Cardiac fibroblast (primary cell): Measurements from ENCODE around the gene STOML3.

Source experiments
- DNase-seq, 2 donors: peaks; one replicate each; pipeline versions ENCODE4 v3.0.0 to v3.0.0-alpha.2; 2010; ENCODE audit warnings: low read depth in 2 of 2
- H3K4me3 ChIP-seq, 2 donors: replicated peaks in 1 of 2; 1 replicate in 1 of 2; 2 replicates in 1 of 2; pipeline ENCODE4 v1.5.1; 2011; ENCODE audit warnings: low read depth in 2 of 2, low read length in 2 of 2, mild to moderate bottlenecking in 2 of 2, moderate library complexity in 1 of 2
- CTCF ChIP-seq: IDR thresholded peaks from one replicate; pipeline ENCODE4 v1.5.1; 2011; ENCODE audit warnings: low read depth, mild to moderate bottlenecking, low read length, inconsistent platforms

Gene STOML3

DNA sequence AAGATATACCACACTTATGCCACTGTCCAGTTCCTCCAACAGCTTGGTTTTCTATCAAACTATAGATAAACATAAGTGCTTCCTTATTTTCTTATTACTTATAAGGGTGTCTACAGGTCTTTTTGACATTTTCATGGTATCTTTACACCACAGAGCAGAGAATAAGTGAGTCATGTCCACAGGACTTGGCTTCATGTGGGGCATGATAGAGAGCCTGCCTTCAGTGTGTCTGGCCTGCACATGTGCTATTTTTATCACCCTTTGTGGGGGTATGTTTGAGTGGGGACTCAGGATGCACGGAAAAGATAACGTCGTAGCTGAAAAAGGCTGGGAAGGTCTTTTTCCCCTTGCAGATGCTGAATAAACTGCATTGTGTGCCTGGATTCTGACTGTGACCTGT, 8.1 kb upstream of the STOML3 start:
- no peak overlapping the region for H3K4me3 ChIP-seq
- no peak for DNase-seq
- no peak for TF ChIP-seq CTCF

GRCh38 chr13:38993381-38993780, 2.8 kb upstream of the STOML3 start:
- no peak overlapping the region for H3K4me3 ChIP-seq
- TF ChIP-seq CTCF = no peak
- no peak for DNase-seq

DNA sequence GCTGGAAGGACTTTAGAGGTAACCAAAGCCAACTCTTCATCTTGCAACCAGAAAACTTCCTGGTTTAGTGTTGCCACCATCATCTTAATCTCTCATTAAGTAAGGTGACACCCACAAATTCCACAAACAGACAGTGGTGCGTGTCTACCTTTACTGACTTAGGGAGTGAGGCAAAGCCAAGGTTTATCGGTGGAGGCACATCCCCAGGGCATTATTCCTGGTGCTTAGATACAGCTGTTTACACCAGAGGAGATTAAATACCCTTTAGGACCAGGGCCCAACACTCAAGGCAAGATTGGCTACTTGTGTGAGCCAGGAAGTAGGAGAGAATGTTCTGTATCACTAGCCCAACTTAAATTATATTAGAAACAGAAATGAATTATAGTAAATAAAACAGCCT, 9.5 kb downstream of the STOML3 start:
- no peak for DNase-seq
- no peak overlapping the region for H3K4me3 ChIP-seq
- no peak for TF ChIP-seq CTCF

DNA sequence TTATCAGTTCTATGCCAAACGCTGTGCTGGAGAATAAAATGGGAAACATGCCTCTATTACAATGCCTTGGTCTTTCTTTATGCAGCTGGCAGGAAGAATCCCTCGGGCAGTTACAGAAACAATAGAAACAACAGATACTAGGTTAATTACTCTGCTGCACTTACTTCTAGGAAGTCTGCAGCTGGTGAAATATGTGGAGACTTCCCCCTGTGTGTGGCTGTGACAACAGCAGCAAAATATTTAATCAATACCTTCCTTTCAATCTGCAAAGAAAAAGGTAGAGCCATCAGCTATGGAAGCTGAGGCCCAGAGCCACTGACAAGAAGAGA, 9.9 kb downstream of the STOML3 start:
- H3K4me3 ChIP-seq = no peak overlapping the region
- TF ChIP-seq CTCF = no peak

GRCh38 chr13:38979891-38980749, 10.5 kb downstream of the STOML3 start:
- no peak overlapping the region for H3K4me3 ChIP-seq
- peak; percentile 3 to 12 for DNase-seq
- TF ChIP-seq CTCF = no peak

More for the DNA sequence above, 9.9 kb downstream of the STOML3 start:
- DNase-seq = no peak

DNA sequence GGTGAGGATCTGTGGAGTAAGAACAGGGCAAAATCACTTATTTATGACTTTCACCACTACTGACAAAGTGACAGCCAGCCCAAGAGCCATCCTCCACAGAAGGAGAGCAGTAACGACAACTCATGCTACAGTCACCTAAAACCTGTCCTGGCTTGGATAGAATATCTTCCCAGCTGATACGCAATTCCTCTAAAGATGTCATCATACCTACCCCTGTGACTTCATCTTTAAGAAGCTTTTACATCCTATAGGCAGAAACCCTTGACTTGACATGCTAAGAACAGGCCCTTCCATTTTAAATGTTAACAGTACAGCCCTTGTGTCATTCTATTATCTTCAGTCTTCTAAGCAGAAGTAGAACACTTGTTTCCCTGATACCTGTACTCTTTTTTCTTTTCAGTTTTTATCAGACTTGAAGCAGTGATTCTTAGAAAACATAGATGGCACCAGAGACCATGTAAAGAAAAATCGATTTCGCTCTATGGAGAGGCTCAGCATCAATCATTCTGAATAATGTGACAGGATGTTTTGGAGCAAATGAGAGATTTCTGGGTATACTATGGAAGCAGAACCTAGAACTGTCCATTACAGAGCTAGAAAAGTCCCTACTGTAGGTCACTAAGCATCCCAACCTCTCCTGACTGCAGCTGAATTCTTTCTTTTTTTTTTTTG, 20.1 kb downstream of the STOML3 start:
- no peak overlapping the region for H3K4me3 ChIP-seq
- no peak for DNase-seq
- no peak for TF ChIP-seq CTCF
